GM19467 (cell line): Measurements from ENCODE around the gene CALHM4.

Experiments
- ATAC-seq: cut with Tn5 transposase; IDR thresholded peaks from one replicate; pipeline ENCODE4 v1.9.1; 2021; ENCODE audit warnings: mild to moderate bottlenecking, moderate library complexity; ENCODE audit not compliant: unreplicated experiment

CALHM4 gene, protein sequence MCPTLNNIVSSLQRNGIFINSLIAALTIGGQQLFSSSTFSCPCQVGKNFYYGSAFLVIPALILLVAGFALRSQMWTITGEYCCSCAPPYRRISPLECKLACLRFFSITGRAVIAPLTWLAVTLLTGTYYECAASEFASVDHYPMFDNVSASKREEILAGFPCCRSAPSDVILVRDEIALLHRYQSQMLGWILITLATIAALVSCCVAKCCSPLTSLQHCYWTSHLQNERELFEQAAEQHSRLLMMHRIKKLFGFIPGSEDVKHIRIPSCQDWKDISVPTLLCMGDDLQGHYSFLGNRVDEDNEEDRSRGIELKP

GRCh38 chr6:116553451-116553850, at the start of gene CALHM4:
Gene CALHM4 (plus strand): TSS chr6:116553751. CDS start chr6:116553794, 43 bp downstream.
- ATAC-seq: no peak

DNA sequence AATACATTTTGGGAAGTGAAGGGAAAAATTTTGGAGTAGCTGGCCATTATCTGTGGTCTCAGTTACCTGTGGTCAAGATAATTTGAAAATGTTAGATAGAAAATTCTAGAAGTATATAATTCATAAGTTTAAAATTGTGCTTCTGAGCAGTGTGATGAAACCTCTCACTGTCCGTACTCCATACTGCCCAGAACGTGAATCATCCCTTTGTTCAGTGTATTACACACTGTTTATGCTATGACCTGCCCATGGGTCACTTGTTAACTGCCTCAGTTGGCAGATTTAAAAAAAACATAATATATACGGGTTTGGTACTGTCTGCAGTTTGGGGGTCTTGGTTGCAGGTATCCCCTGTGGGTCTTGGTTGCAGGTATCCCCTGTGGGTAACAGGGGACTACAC, 46.2 kb upstream of the CALHM4 start:
- no peak for ATAC-seq

DNA sequence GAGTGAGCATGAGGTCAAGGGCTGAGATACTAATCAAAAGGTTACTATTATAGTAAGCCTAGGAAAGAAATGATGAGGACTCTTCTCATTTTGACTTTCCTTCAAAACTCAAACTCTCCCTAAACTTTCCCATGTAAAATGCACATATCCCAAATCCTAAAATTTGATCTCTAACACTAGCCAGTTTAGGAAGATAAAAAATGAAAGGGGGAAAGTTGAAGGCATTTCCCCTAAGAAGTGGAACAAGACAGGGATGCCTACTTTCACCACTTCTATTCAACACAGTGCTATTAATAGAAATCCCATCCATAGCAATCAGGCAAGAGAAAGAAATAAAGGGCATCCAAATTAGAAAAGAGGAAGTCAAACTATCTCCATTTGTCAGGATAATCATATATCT, 45.0 kb upstream of the CALHM4 start:
- ATAC-seq: no peak

- no peak for ATAC-seq
Observed at GRCh38 chr6:116511424-116512110, 42.0 kb upstream of the CALHM4 start, which contains the start of gene CALHM5. Gene CALHM5 (plus strand): TSS chr6:116511639. CDS start chr6:116511697, 58 bp downstream.

- ATAC-seq: no peak
Observed at GRCh38 chr6:116512111-116512559, 41.4 kb upstream of the CALHM4 start.

DNA sequence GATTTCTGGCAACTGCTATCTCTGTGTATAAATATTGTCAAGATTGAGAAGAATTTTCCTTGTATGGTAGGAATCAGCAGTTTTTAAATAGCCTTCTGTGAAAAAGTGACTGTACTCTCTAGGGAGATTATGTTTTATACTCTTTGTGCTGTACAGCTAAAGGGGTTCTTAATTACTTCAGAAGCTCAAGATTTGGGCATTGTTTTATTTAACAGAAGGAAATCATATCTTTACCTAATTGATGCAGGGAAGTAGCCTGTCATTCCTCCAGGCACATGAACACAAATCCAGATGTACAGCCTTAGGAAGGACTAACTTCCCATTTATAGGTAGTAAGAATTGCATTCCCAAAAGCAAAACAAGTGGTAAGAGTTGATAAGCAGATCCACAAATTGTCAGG, 40.8 kb upstream of the CALHM4 start:
- ATAC-seq: no peak

GRCh38 chr6:116513224-116513875, 40.2 kb upstream of the CALHM4 start:
- no peak for ATAC-seq

DNA sequence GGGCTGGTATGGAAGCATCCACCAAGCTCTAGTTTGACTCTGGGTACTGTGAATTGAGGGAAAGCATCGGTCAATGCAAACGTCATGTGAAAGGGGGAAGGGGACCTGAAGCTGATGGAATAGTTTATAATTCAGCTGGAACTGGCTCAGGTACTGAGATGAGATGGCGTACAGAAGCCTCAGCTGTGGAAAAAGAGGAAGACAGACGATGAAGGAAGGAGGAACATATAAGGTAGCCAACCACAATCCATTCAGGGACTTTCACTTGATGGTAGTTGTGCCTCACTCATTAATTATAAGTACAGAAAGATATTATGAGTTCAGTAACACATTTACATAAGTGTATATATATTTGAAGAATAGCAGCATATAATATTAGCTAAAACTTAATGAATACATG, 39.4 kb upstream of the CALHM4 start:
- ATAC-seq: no peak

GRCh38 chr6:116515141-116515540, 38.4 kb upstream of the CALHM4 start:
- ATAC-seq: no peak

- no peak for ATAC-seq
Observed at GRCh38 chr6:116518621-116519368, 34.8 kb upstream of the CALHM4 start.

GRCh38 chr6:116522896-116523295, 30.7 kb upstream of the CALHM4 start:
- ATAC-seq: no peak

DNA sequence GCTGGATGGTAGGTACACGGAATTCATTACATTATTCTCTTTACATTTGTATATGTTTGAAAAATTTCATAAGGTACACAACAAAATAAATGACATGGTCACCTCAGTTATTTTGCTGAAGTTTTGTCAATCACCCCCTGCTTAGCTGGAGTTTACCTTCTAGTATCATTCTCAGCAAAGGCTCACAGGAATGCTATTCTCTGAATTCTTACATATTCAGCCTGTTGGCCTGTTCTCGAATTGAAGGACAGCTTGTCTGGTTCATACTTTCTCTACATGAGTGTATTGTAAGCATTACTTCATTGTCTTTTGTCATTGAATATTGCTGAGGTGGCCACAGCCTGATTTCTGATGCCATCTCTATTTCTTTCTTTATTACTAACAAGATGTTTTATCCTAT, 29.3 kb upstream of the CALHM4 start:
- ATAC-seq: no peak

DNA sequence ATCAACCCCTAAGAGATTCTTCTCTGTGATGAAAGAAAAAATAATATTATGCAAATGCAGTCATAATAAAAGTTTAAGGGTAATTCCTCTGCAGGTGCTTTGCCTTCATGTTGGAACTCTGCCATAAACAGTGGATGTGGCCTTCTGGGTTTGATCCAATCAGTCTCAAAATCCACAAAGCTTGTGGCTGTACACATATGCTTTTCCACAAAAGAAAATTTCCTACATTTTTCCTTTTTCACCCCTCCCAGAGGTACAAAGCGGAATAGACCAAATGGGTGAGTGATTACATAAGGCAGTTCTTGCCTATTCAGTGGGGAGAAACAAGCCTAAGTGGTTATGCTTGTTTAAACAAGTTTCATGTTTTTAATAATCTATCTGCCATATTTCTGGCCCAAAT, 25.4 kb upstream of the CALHM4 start:
- ATAC-seq: no peak

DNA sequence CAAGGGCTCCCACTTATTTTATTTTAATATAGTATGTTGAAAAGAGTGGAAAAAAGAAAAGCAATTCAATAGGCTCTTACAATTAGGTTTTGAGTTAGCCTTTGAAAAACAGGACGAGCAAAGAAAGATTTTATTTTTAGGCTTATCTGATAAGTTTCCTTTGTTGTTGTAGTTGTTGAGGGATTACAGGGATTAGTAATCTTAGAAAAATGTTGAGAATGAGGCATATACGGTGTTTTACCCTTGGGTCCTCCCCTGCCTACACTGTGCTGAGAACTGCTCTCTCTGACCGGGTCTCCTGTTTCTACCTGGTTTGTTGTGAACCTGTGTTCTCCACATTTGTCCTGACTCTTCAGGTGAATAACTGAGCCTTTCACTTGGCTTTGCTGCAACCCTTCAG, 24.8 kb upstream of the CALHM4 start:
- ATAC-seq: no peak

DNA sequence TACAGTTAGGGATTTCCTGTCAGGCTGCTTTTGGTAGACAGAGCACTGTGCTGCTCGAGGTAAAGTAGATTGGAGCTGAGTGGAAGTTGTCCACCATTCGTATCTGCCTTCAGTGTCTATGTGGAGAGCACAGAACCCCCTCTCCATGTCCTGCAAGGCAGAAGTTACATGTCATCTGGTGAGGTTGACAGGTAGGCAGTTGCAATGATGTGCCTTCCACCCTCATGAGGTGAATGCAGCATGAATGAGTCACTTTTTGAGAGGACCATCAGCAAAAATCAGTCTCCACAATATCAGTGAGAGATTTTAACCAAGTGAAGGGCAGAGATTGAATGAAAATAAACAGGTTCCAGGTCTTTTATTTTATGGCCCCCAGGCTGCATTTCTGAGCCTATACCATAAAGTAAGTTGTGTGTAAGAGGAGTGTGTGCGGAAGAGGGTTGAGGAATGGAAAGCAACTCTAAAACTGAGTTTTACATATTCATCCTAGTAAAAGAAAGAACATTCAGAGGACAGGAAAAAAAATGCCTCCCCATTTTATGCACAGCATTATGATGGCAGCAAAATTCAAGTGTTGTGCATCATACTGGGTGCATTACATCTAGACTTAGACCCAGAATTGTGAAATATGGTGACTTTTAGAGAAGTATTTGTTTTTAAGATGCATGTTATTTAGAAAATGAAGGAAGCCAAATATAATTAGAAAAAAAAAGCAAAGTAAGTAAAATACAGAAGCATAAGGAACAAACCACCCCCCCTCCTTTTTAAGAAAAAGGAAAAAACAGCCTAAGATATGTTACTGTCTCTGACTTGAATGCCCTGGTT, 23.9 kb upstream of the CALHM4 start:
- no peak for ATAC-seq

GRCh38 chr6:116530436-116530835, 23.1 kb upstream of the CALHM4 start:
- ATAC-seq: no peak

DNA sequence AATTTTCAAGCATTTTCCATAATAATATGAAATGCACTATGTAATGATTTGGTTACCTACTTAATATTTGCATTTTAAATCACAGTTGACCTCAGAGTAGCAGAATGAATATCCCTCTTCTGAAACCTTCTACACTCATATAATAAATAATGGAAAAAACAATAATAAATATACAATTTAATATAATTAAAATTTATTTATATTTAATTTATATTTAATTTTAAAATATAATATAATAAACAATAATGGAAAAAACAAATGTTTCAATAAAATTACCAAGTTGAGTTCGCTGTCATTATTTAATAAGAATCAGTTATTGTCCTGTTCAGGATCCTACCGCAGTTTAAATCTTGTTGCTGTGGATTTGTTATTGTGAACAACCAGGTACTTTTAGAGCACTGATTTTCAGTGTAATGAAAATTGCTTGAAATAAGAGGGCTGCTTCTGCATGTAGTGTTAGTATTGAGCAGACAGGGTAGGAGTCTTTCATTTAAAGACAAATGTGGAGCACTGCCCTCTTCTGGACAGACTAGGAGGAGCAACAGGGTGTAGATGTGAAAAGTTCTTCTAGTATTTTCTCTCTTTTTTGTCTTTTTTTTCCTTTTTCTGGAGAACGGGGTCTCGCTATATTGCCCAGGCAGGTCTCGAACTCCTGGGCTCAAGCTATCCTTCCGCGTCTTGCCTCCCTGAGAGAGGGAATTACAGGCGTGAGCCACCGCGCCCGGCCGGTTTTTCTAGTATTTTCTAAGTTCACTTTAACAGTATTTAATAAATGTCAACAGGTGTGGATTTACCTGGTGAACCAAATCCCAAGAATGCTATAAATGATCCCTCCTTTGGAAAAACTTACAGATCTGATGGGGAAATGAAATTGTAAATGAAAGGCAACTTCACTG, 21.6 kb upstream of the CALHM4 start:
- ATAC-seq: peak; percentile 89

DNA sequence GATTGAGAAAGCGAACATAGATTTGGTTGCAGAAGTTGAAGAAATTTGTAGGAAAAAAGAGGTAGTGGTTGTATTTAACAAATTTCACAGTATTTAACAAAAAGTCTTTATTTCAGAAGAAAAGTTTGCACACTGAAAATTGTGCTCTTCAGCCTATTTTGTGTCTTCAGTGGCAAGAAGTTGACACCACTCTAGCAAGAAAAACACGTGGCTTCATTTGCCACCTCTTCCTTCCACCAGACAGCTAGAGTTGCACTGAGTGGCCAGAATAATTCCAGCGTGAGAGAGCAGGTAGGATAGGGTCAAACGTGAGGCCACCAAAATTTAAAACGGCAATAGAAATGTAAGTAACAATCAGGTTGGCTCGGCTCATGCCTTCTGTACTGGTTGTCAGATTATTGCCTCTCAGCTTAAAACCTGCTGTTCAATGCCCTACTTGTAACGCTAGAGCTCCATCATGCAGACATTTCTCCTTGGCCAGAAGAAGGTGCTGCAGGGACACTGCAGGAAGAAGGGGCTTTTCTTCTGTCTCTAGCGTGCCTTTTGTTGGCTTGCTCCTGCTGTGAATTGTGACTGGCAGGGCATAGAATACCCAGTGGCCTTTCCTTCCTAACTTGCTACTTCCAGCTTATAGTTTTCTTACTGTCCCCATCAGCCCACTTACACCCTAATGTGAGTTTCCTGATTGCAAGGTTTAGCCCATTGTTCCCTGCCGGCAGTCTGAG, 20.2 kb upstream of the CALHM4 start:
- no peak for ATAC-seq

DNA sequence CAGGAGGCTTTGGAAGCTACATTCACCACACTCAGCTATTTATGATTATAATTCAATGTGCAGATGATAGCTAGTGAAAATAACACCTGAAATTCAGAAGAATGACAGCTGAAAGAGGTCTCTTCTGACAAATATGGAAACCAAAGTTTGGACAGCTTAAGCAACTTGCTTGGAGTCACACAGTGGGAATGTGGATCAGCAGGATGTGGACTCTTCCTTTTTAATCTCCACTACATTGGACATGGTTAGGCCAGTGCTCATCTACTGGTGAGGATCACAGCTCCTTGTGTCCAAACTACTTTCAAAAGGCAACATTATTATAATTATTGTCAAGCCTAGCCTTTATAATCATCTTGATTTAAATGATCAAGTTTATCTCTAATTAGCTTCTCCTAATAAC, 18.4 kb upstream of the CALHM4 start:
- ATAC-seq: no peak
